Gastroesophageal sphincter (tissue), 3 donors: ENCODE data around the gene SSU72.

Experiments
- EP300 ChIP-seq: sonication (generic); formaldehyde crosslinking; IDR thresholded peaks from one replicate; pipeline ENCODE4 v1.6.1; 2017; ENCODE audit warnings: antibody characterized with exemption, mild to moderate bottlenecking
- POLR2A ChIP-seq, 2 donors: fragments of 450-650 bp; IDR thresholded peaks; one replicate each; pipeline ENCODE4 v1.6.1; 2017; ENCODE audit warnings: antibody characterized with exemption in 2 of 2, mild to moderate bottlenecking in 2 of 2, moderate library complexity in 1 of 2
- TF ChIP-seq, protein P1 (sequence below), 4 experiments: fragments of 200-600 bp in 2 of 4; fragments of 450-650 bp in 2 of 4; sonication (generic) in 1 of 4; IDR thresholded peaks; one replicate each; pipeline ENCODE4 v1.5.1; 2017 to 2019; ENCODE audit warnings: antibody characterized with exemption in 4 of 4, mild to moderate bottlenecking in 2 of 4, moderate library complexity in 2 of 4

- TF ChIP-seq, protein P1, sequence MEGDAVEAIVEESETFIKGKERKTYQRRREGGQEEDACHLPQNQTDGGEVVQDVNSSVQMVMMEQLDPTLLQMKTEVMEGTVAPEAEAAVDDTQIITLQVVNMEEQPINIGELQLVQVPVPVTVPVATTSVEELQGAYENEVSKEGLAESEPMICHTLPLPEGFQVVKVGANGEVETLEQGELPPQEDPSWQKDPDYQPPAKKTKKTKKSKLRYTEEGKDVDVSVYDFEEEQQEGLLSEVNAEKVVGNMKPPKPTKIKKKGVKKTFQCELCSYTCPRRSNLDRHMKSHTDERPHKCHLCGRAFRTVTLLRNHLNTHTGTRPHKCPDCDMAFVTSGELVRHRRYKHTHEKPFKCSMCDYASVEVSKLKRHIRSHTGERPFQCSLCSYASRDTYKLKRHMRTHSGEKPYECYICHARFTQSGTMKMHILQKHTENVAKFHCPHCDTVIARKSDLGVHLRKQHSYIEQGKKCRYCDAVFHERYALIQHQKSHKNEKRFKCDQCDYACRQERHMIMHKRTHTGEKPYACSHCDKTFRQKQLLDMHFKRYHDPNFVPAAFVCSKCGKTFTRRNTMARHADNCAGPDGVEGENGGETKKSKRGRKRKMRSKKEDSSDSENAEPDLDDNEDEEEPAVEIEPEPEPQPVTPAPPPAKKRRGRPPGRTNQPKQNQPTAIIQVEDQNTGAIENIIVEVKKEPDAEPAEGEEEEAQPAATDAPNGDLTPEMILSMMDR (IDR thresholded peaks at IDR 0.05), result no peak
- no peak for TF ChIP-seq EP300
- no peak for TF ChIP-seq POLR2A (IDR thresholded peaks at IDR 0.05)
These were observed 56.6 kb downstream of the SSU72 start for GRCh38 chr1:1517973-1518620.
